Activated CD8-positive, alpha-beta memory T cell treated with anti-CD3 and anti-CD28 coated beads for 1 hour (primary cell): ENCODE data around the gene CELF4.
"Not testable (repeated sequence)": the region's sequence is repeated elsewhere in the genome, so short reads cannot be mapped to it uniquely, and the experiment has no call there.

Experiments
- DNase-seq, 2 donors: peaks; one replicate each; pipeline ENCODE4 v3.0.0-alpha.2; 2020; ENCODE audit warnings: low read depth in 1 of 2; ENCODE audit errors: extremely low read depth in 1 of 2

CELF4 gene

GRCh38 chr18:37375181-37375580 is 190.4 kb downstream of the CELF4 start:
- DNase-seq: no peak

- no peak for DNase-seq
Measured at GRCh38 chr18:37368110-37368954, 197.3 kb downstream of the CELF4 start.

GRCh38 chr18:37364237-37364636 is 201.4 kb downstream of the CELF4 start:
- DNase-seq: no peak

GRCh38 chr18:37362158-37362890 is 203.3 kb downstream of the CELF4 start:
- DNase-seq: no peak

GRCh38 chr18:37361335-37362157 is 204.1 kb downstream of the CELF4 start:
- no peak for DNase-seq

GRCh38 chr18:37358061-37358460 is 207.5 kb downstream of the CELF4 start:
- DNase-seq: not testable (repeated sequence)

GRCh38 chr18:37355772-37356171 is 209.8 kb downstream of the CELF4 start:
- no peak for DNase-seq

GRCh38 chr18:37351110-37351509 is 214.5 kb downstream of the CELF4 start:
- DNase-seq: no peak

GRCh38 chr18:37348729-37349128 is 216.9 kb downstream of the CELF4 start:
- no peak for DNase-seq

GRCh38 chr18:37346048-37346447 is 219.6 kb downstream of the CELF4 start:
- no peak for DNase-seq

GRCh38 chr18:37343542-37343851 is 222.1 kb downstream of the CELF4 start:
- DNase-seq: no peak

- no peak for DNase-seq
Measured at GRCh38 chr18:37341473-37342086, 224.0 kb downstream of the CELF4 start.

GRCh38 chr18:37341016-37341415 is 224.6 kb downstream of the CELF4 start:
- no peak for DNase-seq

- no peak for DNase-seq
Measured at GRCh38 chr18:37339701-37340215, 225.8 kb downstream of the CELF4 start.

- no peak for DNase-seq
Measured at GRCh38 chr18:37336568-37337285, 228.9 kb downstream of the CELF4 start.

GRCh38 chr18:37335409-37335736 is 230.2 kb downstream of the CELF4 start:
- no peak for DNase-seq

- no peak for DNase-seq
Measured at GRCh38 chr18:37334631-37335408, 230.8 kb downstream of the CELF4 start.

GRCh38 chr18:37332628-37333420 is 232.8 kb downstream of the CELF4 start:
- DNase-seq: no peak

GRCh38 chr18:37332219-37332618 is 233.4 kb downstream of the CELF4 start:
- no peak for DNase-seq
